Muscle layer of duodenum (tissue), 2 donors: Measurements from ENCODE around the gene CDC42EP4.
"Not testable (repeated sequence)": the region's sequence is repeated elsewhere in the genome, so short reads cannot be mapped to it uniquely, and the experiment has no call there.

Experiments used
- H3K27ac ChIP-seq: one replicate; pipeline ENCODE4 v1.7.0; 2013; ENCODE audit warnings: mild to moderate bottlenecking, low read length
- H3K27me3 ChIP-seq: one replicate; pipeline ENCODE4 v1.7.0; 2013; ENCODE audit warnings: low read depth, mild to moderate bottlenecking, control low read depth, low read length
- H3K36me3 ChIP-seq, 2 donors: one replicate each; pipeline ENCODE4 v1.7.0; 2013; ENCODE audit warnings: low read length in 2 of 2, control low read depth in 1 of 2, mild to moderate bottlenecking in 1 of 2; ENCODE audit not compliant: insufficient read depth in 2 of 2, control insufficient read depth in 1 of 2
- H3K4me1 ChIP-seq, 2 donors: one replicate each; pipeline ENCODE4 v1.7.0; 2013; ENCODE audit warnings: low read length in 2 of 2, mild to moderate bottlenecking in 2 of 2, control low read depth in 1 of 2, moderate library complexity in 1 of 2; ENCODE audit not compliant: insufficient read depth in 2 of 2, control insufficient read depth in 1 of 2
- H3K4me3 ChIP-seq, 2 donors: one replicate each; pipeline ENCODE4 v1.7.0; 2013; ENCODE audit warnings: low read length in 2 of 2, low read depth in 1 of 2, mild to moderate bottlenecking in 1 of 2
- H3K9me3 ChIP-seq, 2 donors: one replicate each; pipeline ENCODE4 v1.7.0; 2013; ENCODE audit warnings: low read length in 2 of 2, control low read depth in 1 of 2, mild to moderate bottlenecking in 1 of 2; ENCODE audit not compliant: control insufficient read depth in 1 of 2
- donor health status: healthy.

The CDC42EP4 gene

GRCh38 chr17:73316919-73317505 lies 5.2 kb upstream of the CDC42EP4 start:
- H3K4me3 ChIP-seq, result no peak overlapping the region
- no peaks in the 10 kb centered on the region for H3K4me1 ChIP-seq
- no peak overlapping the region for H3K27ac ChIP-seq

GRCh38 chr17:73315471-73315870 lies 3.7 kb upstream of the CDC42EP4 start:
- no peaks in the 10 kb centered on the region for H3K9me3 ChIP-seq
- no peak overlapping the region for H3K4me3 ChIP-seq
- H3K27ac ChIP-seq, result no peak overlapping the region
- H3K27me3 ChIP-seq, result no peaks in the 10 kb centered on the region
- no peaks in the 10 kb centered on the region for H3K4me1 ChIP-seq
- H3K36me3 ChIP-seq, result no peaks in the 10 kb centered on the region

More at GRCh38 chr17:73316919-73317505, 5.2 kb upstream of the CDC42EP4 start:
- no peaks in the 10 kb centered on the region for H3K9me3 ChIP-seq
- H3K27me3 ChIP-seq, result no peaks in the 10 kb centered on the region
- H3K36me3 ChIP-seq, result no peaks in the 10 kb centered on the region

- Histone ChIP-seq H3K4me1 (peaks cover 0 to 16% of the 10 kb centered on the region in 2 donors), H3K9me3 (no peaks in the 10 kb centered on the region), H3K27ac (no peak overlapping the region), H3K27me3 (no peaks in the 10 kb centered on the region), H3K36me3 (no peaks in the 10 kb centered on the region), H3K4me3 (no peak overlapping the region)
Measured at GRCh38 chr17:73313526-73314127, 1.8 kb upstream of the CDC42EP4 start.

- not testable (repeated sequence) for H3K36me3 ChIP-seq, H3K27me3 ChIP-seq, H3K9me3 ChIP-seq
- H3K4me3 ChIP-seq, result peak overlapping the region in 1 of 2 donors; percentile 97
- peaks cover 0 to 23% of the 10 kb centered on the region in 2 donors for H3K4me1 ChIP-seq
- H3K27ac ChIP-seq, result peak overlapping the region; percentile 90
Measured at GRCh38 chr17:73312887-73313286, 1.1 kb upstream of the CDC42EP4 start.

GRCh38 chr17:73311428-73311780 lies 397 bp downstream of the CDC42EP4 start:
- H3K27ac ChIP-seq, result peak overlapping the region; percentile 97

GRCh38 chr17:73309727-73310596 lies 1.8 kb downstream of the CDC42EP4 start:
- H3K4me1 ChIP-seq, result peaks cover 16 to 44% of the 10 kb centered on the region in 2 donors

More at GRCh38 chr17:73311428-73311780, 397 bp downstream of the CDC42EP4 start:
- H3K4me1 ChIP-seq, result peaks cover 7 to 33% of the 10 kb centered on the region in 2 donors
- no peaks in the 10 kb centered on the region for H3K9me3 ChIP-seq
- H3K4me3 ChIP-seq, result peak overlapping the region; percentile 95 to 97
- no peaks in the 10 kb centered on the region for H3K27me3 ChIP-seq
- no peaks in the 10 kb centered on the region for H3K36me3 ChIP-seq

GRCh38 chr17:73308959-73309358 lies 2.8 kb downstream of the CDC42EP4 start:
- Histone ChIP-seq H3K4me1 (peaks cover 21 to 48% of the 10 kb centered on the region in 2 donors), H3K4me3 (peak overlapping the region; percentile 54 to 95)
- H3K27me3 ChIP-seq, result not testable (repeated sequence)

More at GRCh38 chr17:73309727-73310596, 1.8 kb downstream of the CDC42EP4 start:
- H3K4me3 ChIP-seq, result peak overlapping the region; percentile 95 to 97
- no peaks in the 10 kb centered on the region for H3K36me3 ChIP-seq
- H3K27ac ChIP-seq, result peak overlapping the region; percentile 97
- no peaks in the 10 kb centered on the region for H3K9me3 ChIP-seq
- no peaks in the 10 kb centered on the region for H3K27me3 ChIP-seq

GRCh38 chr17:73308017-73308823 lies 3.6 kb downstream of the CDC42EP4 start:
- Histone ChIP-seq H3K36me3 (no peaks in the 10 kb centered on the region), H3K9me3 (no peaks in the 10 kb centered on the region), H3K4me1 (peaks cover 25 to 54% of the 10 kb centered on the region in 2 donors), H3K27me3 (no peaks in the 10 kb centered on the region), H3K27ac (peak overlapping the region; percentile 94), H3K4me3 (peak overlapping the region; percentile 54 to 60)

More at GRCh38 chr17:73308959-73309358, 2.8 kb downstream of the CDC42EP4 start:
- not testable (repeated sequence) for H3K36me3 ChIP-seq, H3K27ac ChIP-seq, H3K9me3 ChIP-seq

- H3K27me3 ChIP-seq, result no peaks in the 10 kb centered on the region
- H3K27ac ChIP-seq, result peak overlapping the region; percentile 99
- H3K36me3 ChIP-seq, result no peaks in the 10 kb centered on the region
- peak overlapping the region; percentile 16 to 23 for H3K4me3 ChIP-seq
- H3K4me1 ChIP-seq, result peaks cover 27 to 54% of the 10 kb centered on the region in 2 donors
- no peaks in the 10 kb centered on the region for H3K9me3 ChIP-seq
Measured at GRCh38 chr17:73307130-73307529, 4.7 kb downstream of the CDC42EP4 start.

GRCh38 chr17:73305845-73306836 lies 5.7 kb downstream of the CDC42EP4 start:
- Histone ChIP-seq H3K4me1 (peaks cover 29 to 60% of the 10 kb centered on the region in 2 donors), H3K36me3 (no peaks in the 10 kb centered on the region), H3K27ac (peak overlapping the region; percentile 99), H3K9me3 (no peaks in the 10 kb centered on the region), H3K4me3 (peak overlapping the region; percentile 43), H3K27me3 (no peaks in the 10 kb centered on the region)
